SK-N-SH (cell line): ENCODE measurements around the gene STEAP3. TPM values are rescaled to one million over a fixed set of nuclear protein-coding genes. Genes with fewer than 3 reads are reported as not detected.

Experiments used
- CTCF ChIA-PET: fragments of 300-600, 350-600 bp; formaldehyde crosslinking; extraction: SDS; loops from one replicate; lab custom pipeline; 2021; lab: Yijun Ruan, JAX
- POLR2A ChIA-PET: fragments of 350-600 bp; sonication (Branson Sonifier 250); formaldehyde crosslinking; extraction: SDS; loops from one replicate; lab custom pipeline; 2020; ENCODE audit warnings: antibody characterized with exemption, inconsistent platforms; lab: Yijun Ruan, JAX
- DNase-seq: peaks from one replicate; pipeline ENCODE4 v3.0.0; 2012
- H2AFZ ChIP-seq: fragments of 200-600 bp; sonication (generic); 2 replicates; pipeline ENCODE4 v1.8.1; 2016; ENCODE audit warnings: antibody characterized with exemption, mild to moderate bottlenecking, low read depth
- H3F3A ChIP-seq: fragments of 200-600 bp; sonication (generic); replicated peaks from 2 replicates; pipeline ENCODE3; 2016; ENCODE audit warnings: antibody characterized with exemption, mild to moderate bottlenecking; ENCODE audit not compliant: insufficient read depth
- H3K27ac ChIP-seq, 2 experiments: fragments of 200-500 bp in 1 of 2; fragments of 200-600 bp in 1 of 2; sonication (Bioruptor generic) in 1 of 2; sonication (generic), shearing (Covaris generic) in 1 of 2; 2 replicates each; pipeline versions ENCODE4 v1.5.1 to v1.6.1; 2014 to 2016; ENCODE audit warnings: low read depth in 2 of 2, inconsistent platforms in 1 of 2, low read length in 1 of 2, mild to moderate bottlenecking in 1 of 2, mixed read lengths in 1 of 2
- H3K27me3 ChIP-seq: fragments of 200-600 bp; sonication (generic), shearing (Covaris generic); 2 replicates; pipeline ENCODE4 v1.6.1; 2016; ENCODE audit warnings: mixed run types; ENCODE audit not compliant: insufficient read depth
- H3K36me3 ChIP-seq, 2 experiments: fragments of 200-500 bp in 1 of 2; fragments of 200-600 bp in 1 of 2; sonication (Bioruptor generic) in 1 of 2; sonication (generic) in 1 of 2; replicated peaks in 1 of 2; 2 replicates each; pipeline versions ENCODE3 to v1.5.1; 2014 to 2016; ENCODE audit warnings: low read length in 1 of 2, mild to moderate bottlenecking in 1 of 2; ENCODE audit not compliant: insufficient read depth in 2 of 2, control insufficient read depth in 1 of 2
- H3K4me1 ChIP-seq, 2 experiments: fragments of 200-500 bp in 1 of 2; fragments of 200-600 bp in 1 of 2; sonication (Bioruptor generic) in 1 of 2; sonication (generic), shearing (Covaris generic) in 1 of 2; 2 replicates each; pipeline versions ENCODE4 v1.5.1 to v1.6.1; 2014 to 2016; ENCODE audit warnings: low read depth in 1 of 2, low read length in 1 of 2, mixed run types in 1 of 2; ENCODE audit not compliant: insufficient read depth in 2 of 2, control insufficient read depth in 1 of 2
- H3K4me2 ChIP-seq: fragments of 200-600 bp; sonication (generic), shearing (Covaris generic); 2 replicates; pipeline ENCODE4 v1.6.1; 2017; ENCODE audit warnings: mixed run types
- H3K4me3 ChIP-seq, 2 experiments: fragments of 200-500 bp in 1 of 2; fragments of 200-600 bp in 1 of 2; sonication (Bioruptor generic) in 1 of 2; sonication (generic), shearing (Covaris generic) in 1 of 2; 2 replicates each; pipeline versions ENCODE4 v1.5.1 to v1.8.1; 2014 to 2016; ENCODE audit warnings: low read depth in 2 of 2, inconsistent platforms in 1 of 2, low read length in 1 of 2, mild to moderate bottlenecking in 1 of 2, mixed read lengths in 1 of 2, moderate library complexity in 1 of 2
- H3K79me2 ChIP-seq: fragments of 200-600 bp; sonication (generic); 2 replicates; pipeline ENCODE4 v1.8.1; 2017; ENCODE audit warnings: mild to moderate bottlenecking; ENCODE audit not compliant: insufficient read depth
- H3K9ac ChIP-seq: fragments of 200-600 bp; sonication (generic); 2 replicates; pipeline ENCODE4 v1.6.1; 2017; ENCODE audit warnings: mixed run types
- H3K9me2 ChIP-seq: fragments of 200-600 bp; sonication (generic); 2 replicates; pipeline ENCODE4 v1.6.1; 2017; ENCODE audit warnings: mixed run types
- H3K9me3 ChIP-seq: fragments of 200-600 bp; sonication (generic); 2 replicates; pipeline ENCODE4 v1.6.1; 2017; ENCODE audit warnings: mixed run types, mild to moderate bottlenecking, moderate library complexity
- H4K20me1 ChIP-seq: fragments of 200-600 bp; sonication (generic); 2 replicates; pipeline ENCODE4 v1.6.1; 2017; ENCODE audit warnings: mild to moderate bottlenecking, mixed run types; ENCODE audit not compliant: insufficient read depth
- CTCF ChIP-seq: fragments of 200-600 bp; sonication (generic); IDR thresholded peaks from 2 replicates; pipeline ENCODE4 v1.6.1; 2017; ENCODE audit warnings: antibody characterized with exemption, mild to moderate bottlenecking, moderate library complexity
- EP300 ChIP-seq, 2 experiments: IDR thresholded peaks; 2 replicates each; pipeline versions ENCODE4 v1.4.0 to v1.6.1; 2012; ENCODE audit warnings: borderline replicate concordance in 1 of 2, low read depth in 1 of 2, low read length in 1 of 2
- EZH2phosphoT487 ChIP-seq: fragments of 200-600 bp; sonication (generic); IDR thresholded peaks from 2 replicates; pipeline ENCODE4 v1.6.1; 2017; ENCODE audit warnings: low read depth, mixed run types, mild to moderate bottlenecking, antibody characterized with exemption, moderate library complexity, borderline replicate concordance
- FOXJ3 ChIP-seq: sonication (generic); formaldehyde crosslinking; IDR thresholded peaks from 2 replicates; pipeline ENCODE4 v1.5.1; 2020; ENCODE audit warnings: mild to moderate bottlenecking, missing genetic modification reagents
- FOXM1 ChIP-seq: IDR thresholded peaks from 2 replicates; pipeline ENCODE4 v1.4.0; 2012; ENCODE audit warnings: low read depth, mild to moderate bottlenecking
- GATA2 ChIP-seq: sonication (generic); formaldehyde crosslinking; IDR thresholded peaks from 2 replicates; pipeline ENCODE4 v1.5.0; 2020; ENCODE audit warnings: mild to moderate bottlenecking, missing genetic modification reagents
- MAX ChIP-seq: IDR thresholded peaks from 2 replicates; pipeline ENCODE4 v1.4.0; 2012; ENCODE audit warnings: low read depth
- MXI1 ChIP-seq: IDR thresholded peaks from 2 replicates; pipeline ENCODE4 v1.6.1; 2012; ENCODE audit warnings: mild to moderate bottlenecking, low read depth, low read length, improper control_type of control experiment
- NFIC ChIP-seq: IDR thresholded peaks from 2 replicates; pipeline ENCODE4 v1.4.0; 2012; ENCODE audit warnings: borderline replicate concordance
- RAD21 ChIP-seq: IDR thresholded peaks from 2 replicates; pipeline ENCODE4 v1.6.1; 2012; ENCODE audit warnings: mild to moderate bottlenecking, low read length
- RCOR1 ChIP-seq: fragments of 150-350 bp; IDR thresholded peaks from 2 replicates; pipeline ENCODE4 v1.6.1; 2017; ENCODE audit warnings: antibody characterized with exemption, low read length
- RFX5 ChIP-seq: IDR thresholded peaks from 2 replicates; pipeline ENCODE4 v1.6.1; 2012; ENCODE audit warnings: mild to moderate bottlenecking, improper control_type of control experiment, low read length
- RXRA ChIP-seq: IDR thresholded peaks from 2 replicates; pipeline ENCODE4 v1.4.0; 2012; ENCODE audit warnings: low read depth, mild to moderate bottlenecking, borderline replicate concordance
- SIN3A ChIP-seq: IDR thresholded peaks from 2 replicates; pipeline ENCODE4 v1.6.1; 2012; ENCODE audit warnings: low read depth, mild to moderate bottlenecking, low read length, moderate library complexity, borderline replicate concordance
- TAF1 ChIP-seq: IDR thresholded peaks from 2 replicates; pipeline ENCODE4 v1.6.1; 2012; ENCODE audit warnings: low read depth, mild to moderate bottlenecking, low read length, moderate library complexity, borderline replicate concordance
- TCF12 ChIP-seq: IDR thresholded peaks from 2 replicates; pipeline ENCODE4 v1.4.0; 2012
- TEAD4 ChIP-seq: IDR thresholded peaks from 2 replicates; pipeline ENCODE4 v1.4.0; 2012; ENCODE audit warnings: mild to moderate bottlenecking, borderline replicate concordance; ENCODE audit not compliant: insufficient read depth
- USF1 ChIP-seq: IDR thresholded peaks from 2 replicates; pipeline ENCODE4 v1.4.0; 2012; ENCODE audit warnings: low read depth, borderline replicate concordance
- YY1 ChIP-seq: IDR thresholded peaks from 2 replicates; pipeline ENCODE4 v1.4.0; 2012; ENCODE audit warnings: low read depth, mild to moderate bottlenecking
- WGBS: methylation state at CpG from one replicate; pipeline ENCODE4 v1.1.6; 2017; ENCODE audit warnings: low lambda C conversion rate; 5-methylcytosine and 5-hydroxymethylcytosine counted together
- polyA plus RNA-seq, 3 experiments: library from polyadenylated mRNA; depleted of rRNA; stranded (reverse); fragments of >200 nt; gene quantifications; 2 replicates each; pipeline ENCODE4 v1.2.3, GENCODE V29; 2012
- TF ChIP-seq, protein P1 (sequence below): fragments of 150-350 bp; IDR thresholded peaks from 2 replicates; pipeline ENCODE4 v1.6.1; 2017; ENCODE audit warnings: antibody characterized with exemption, low read length, low read depth, borderline replicate concordance

The STEAP3 gene
- polyA plus RNA-seq, 1 of the 3 experiments (the other 2 are of a cell fraction) = 30.6 TPM

- DNase-seq = no peak
- TF ChIP-seq TEAD4 (no peak), SIN3A (no peak), NFIC (no peak), EP300 (IDR thresholded peaks at IDR 0.05; ENCODE audit: borderline replicate concordance in 1 of 2, low read depth in 1 of 2, low read length in 1 of 2) (no peak), CTCF (no peak), MAX (no peak), FOXM1 (no peak), MXI1 (no peak), RAD21 (no peak), EZH2phosphoT487 (no peak), GATA2 (CRISPR knock-in tag) (no peak), FOXJ3 (CRISPR knock-in tag) (no peak)
- TF ChIP-seq, all 33 proteins: peak for 0
- Histone ChIP-seq H3K4me2 (no peak overlapping the region), H3K79me2 (no peaks in the 10 kb centered on the region), H3K9me3 (no peaks in the 10 kb centered on the region), H3K9me2 (no peaks in the 10 kb centered on the region), H3F3A (peaks cover 9% of the 10 kb centered on the region), H3K9ac (no peak overlapping the region), H3K36me3 (peaks cover 2 to 5% of the 10 kb centered on the region in 2 experiments), H2AFZ (no peak overlapping the region), H3K27ac (no peak overlapping the region), H3K4me3 (no peak overlapping the region), H4K20me1 (no peaks in the 10 kb centered on the region), H3K4me1 (peaks cover 0 to 7% of the 10 kb centered on the region in 2 experiments; a peak in 3 of 4 replicates), H3K27me3 (no peaks in the 10 kb centered on the region)
- CTCF ChIA-PET = interaction anchor here (1.3 to 2.2 kb wide), 3 partner anchors 14 to 19 kb away, joined by 5 to 6 read pairs (median 5); no protein-coding TSS in a partner anchor
- POLR2A ChIA-PET = no interaction called here
- WGBS = 72% methylated on average over 3 of the region's 24 CpGs
Measured at GRCh38 chr2:119246884-119247843, 23.5 kb downstream of the STEAP3 start.

DNA sequence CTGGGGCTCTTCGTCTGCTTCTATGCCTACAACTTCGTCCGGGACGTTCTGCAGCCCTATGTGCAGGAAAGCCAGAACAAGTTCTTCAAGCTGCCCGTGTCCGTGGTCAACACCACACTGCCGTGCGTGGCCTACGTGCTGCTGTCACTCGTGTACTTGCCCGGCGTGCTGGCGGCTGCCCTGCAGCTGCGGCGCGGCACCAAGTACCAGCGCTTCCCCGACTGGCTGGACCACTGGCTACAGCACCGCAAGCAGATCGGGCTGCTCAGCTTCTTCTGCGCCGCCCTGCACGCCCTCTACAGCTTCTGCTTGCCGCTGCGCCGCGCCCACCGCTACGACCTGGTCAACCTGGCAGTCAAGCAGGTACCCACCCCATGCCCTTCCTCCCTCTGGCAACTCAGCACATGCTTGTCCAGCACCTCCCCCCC is 24.2 kb downstream of the STEAP3 start:
- Histone ChIP-seq H3K79me2 (no peaks in the 10 kb centered on the region), H3F3A (peaks cover 16% of the 10 kb centered on the region), H3K9me2 (no peaks in the 10 kb centered on the region), H3K27ac (no peak overlapping the region), H3K4me2 (no peak overlapping the region), H3K9me3 (no peaks in the 10 kb centered on the region), H3K27me3 (no peaks in the 10 kb centered on the region), H3K4me1 (peaks cover 0 to 13% of the 10 kb centered on the region in 2 experiments; a peak in 3 of 4 replicates), H2AFZ (no peak overlapping the region), H3K4me3 (no peak overlapping the region), H3K9ac (no peak overlapping the region), H4K20me1 (no peaks in the 10 kb centered on the region), H3K36me3 (peaks cover 2 to 5% of the 10 kb centered on the region in 2 experiments)
- ChIA-PET CTCF (interaction anchor here (1.3 to 2.2 kb wide), 2 partner anchors 14 to 19 kb away, joined by 5 to 6 read pairs; no protein-coding TSS in a partner anchor), POLR2A (no interaction called here)
- WGBS = 96% methylated on average over 17 of the region's 29 CpGs
- DNase-seq = no peak
- TF ChIP-seq CTCF (no peak), RXRA (no peak), TCF12 (no peak), FOXM1 (no peak), USF1 (no peak), RCOR1 (no peak), YY1 (no peak), EZH2phosphoT487 (no peak), GATA2 (CRISPR knock-in tag) (no peak), TAF1 (no peak), RFX5 (no peak), MAX (no peak)
- TF ChIP-seq, protein P1, sequence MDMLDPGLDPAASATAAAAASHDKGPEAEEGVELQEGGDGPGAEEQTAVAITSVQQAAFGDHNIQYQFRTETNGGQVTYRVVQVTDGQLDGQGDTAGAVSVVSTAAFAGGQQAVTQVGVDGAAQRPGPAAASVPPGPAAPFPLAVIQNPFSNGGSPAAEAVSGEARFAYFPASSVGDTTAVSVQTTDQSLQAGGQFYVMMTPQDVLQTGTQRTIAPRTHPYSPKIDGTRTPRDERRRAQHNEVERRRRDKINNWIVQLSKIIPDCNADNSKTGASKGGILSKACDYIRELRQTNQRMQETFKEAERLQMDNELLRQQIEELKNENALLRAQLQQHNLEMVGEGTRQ = no peak
